ENCODE results near the gene CD109. TPM values are rescaled to one million over a fixed set of nuclear protein-coding genes. Genes with fewer than 3 reads are reported as not detected.

Gene CD109
- total and polyA plus RNA-seq, 2 of the 4 experiments (the other 2 are of a cell fraction): 3.6 to 5.0 TPM

DNA sequence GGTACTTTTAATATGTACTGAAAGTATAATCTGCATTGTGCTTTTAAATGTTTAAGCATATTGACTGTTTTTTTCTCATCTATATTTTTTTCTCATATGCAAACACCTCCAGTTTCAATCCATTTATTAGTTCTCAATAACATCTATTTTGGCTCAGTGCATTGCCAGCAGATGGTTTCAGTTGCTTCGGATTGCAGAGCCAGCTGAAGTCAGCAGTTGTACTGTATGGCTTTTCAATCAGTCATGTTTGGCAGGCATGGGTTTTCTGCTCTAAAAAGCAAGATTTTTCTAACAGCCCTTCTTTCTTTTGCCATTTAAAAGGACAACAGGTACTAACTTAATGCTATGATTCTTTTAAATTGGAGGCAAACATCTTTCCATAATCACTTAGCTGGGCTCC is 121.2 kb downstream of the CD109 start:
- Histone ChIP-seq H4K8ac (ENCODE audit: low read depth in 2 of 2, low read length in 2 of 2) (no peak overlapping the region), H2BK120ac (ENCODE audit: low read depth, low read length) (no peak overlapping the region)
- BruUV-seq (replicated peaks): no TSS peak

More for the DNA sequence above, 121.2 kb downstream of the CD109 start:
- no peak overlapping the region for H2BK5ac ChIP-seq (ENCODE audit: low read depth, low read length, poor library complexity, severe bottlenecking)
- no peak overlapping the region for H3K27ac ChIP-seq (ENCODE audit: insufficient read depth, low read length)
- H4K20me1 ChIP-seq (ENCODE audit: insufficient read depth, low read length): no peaks in the 10 kb centered on the region
- no peak overlapping the region for H2AK9ac ChIP-seq (replicated peaks; ENCODE audit: low read depth, low read length, poor library complexity)
- in situ Hi-C loops (cut with MboI; ENCODE audit: low sequenced_read_pairs) (no loop called here), intact Hi-C loops (cut with micrococcal nuclease) (no loop called here), dilution Hi-C loops (cut with HindIII; ENCODE audit: low sequenced_read_pairs, unreplicated experiment) (no loop called here)
- H3K4me1 ChIP-seq (ENCODE audit: control insufficient read depth, insufficient read depth, low read length): peaks cover 2% of the 10 kb centered on the region
- no peak for DNase-seq
- H3K4me2 ChIP-seq (ENCODE audit: low read depth, low read length): no peak overlapping the region
- no peak overlapping the region for H3K56ac ChIP-seq (ENCODE audit: extremely low read depth, insufficient read depth, low read length)
- POLR2A ChIA-PET (ENCODE audit: unreplicated experiment): no interaction called here
- no peak overlapping the region for H2AK5ac ChIP-seq (ENCODE audit: low read depth, low read length)
- no peak overlapping the region for H3K9ac ChIP-seq (ENCODE audit: low read depth, low read length)
- no peak overlapping the region for H3K23ac ChIP-seq (ENCODE audit: low read depth, low read length)
- H2BK15ac ChIP-seq (ENCODE audit: low read depth, low read length): no peak overlapping the region
- no peaks in the 10 kb centered on the region for H3K79me1 ChIP-seq (ENCODE audit: low read depth in 1 of 2, low read length in 2 of 2)
- peaks cover 2% of the 10 kb centered on the region; the same call in 1 of the 2 replicates for H3K9me1 ChIP-seq (ENCODE audit: insufficient read depth, low read length)
- no peak overlapping the region for H2BK20ac ChIP-seq (ENCODE audit: low read depth, low read length)
- H3K9me3 ChIP-seq (ENCODE audit: control insufficient read depth, insufficient read depth, low read length): no peaks in the 10 kb centered on the region
- H3K14ac ChIP-seq (replicated peaks; ENCODE audit: low read depth, low read length): no peak overlapping the region
- H4K5ac ChIP-seq (ENCODE audit: low read depth, low read length): no peak overlapping the region
- no peak overlapping the region for H3K18ac ChIP-seq (ENCODE audit: low read depth, low read length)
- H3K4ac ChIP-seq (ENCODE audit: low read depth, low read length): no peak overlapping the region
- WGBS, 2 experiments (ENCODE audit: extremely low coverage in 2 of 2, insufficient read length in 1 of 2): no CpG with 5 or more reads among the region's 1 CpG
- no peak for ATAC-seq (ENCODE audit: low read depth)
- TF ChIP-seq, protein P1, sequence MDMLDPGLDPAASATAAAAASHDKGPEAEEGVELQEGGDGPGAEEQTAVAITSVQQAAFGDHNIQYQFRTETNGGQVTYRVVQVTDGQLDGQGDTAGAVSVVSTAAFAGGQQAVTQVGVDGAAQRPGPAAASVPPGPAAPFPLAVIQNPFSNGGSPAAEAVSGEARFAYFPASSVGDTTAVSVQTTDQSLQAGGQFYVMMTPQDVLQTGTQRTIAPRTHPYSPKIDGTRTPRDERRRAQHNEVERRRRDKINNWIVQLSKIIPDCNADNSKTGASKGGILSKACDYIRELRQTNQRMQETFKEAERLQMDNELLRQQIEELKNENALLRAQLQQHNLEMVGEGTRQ (IDR thresholded peaks at IDR 0.05; ENCODE audit: low read depth, low read length): no peak
- no peak for TF ChIP-seq RAD21 (IDR thresholded peaks at IDR 0.05; ENCODE audit: low read length)
- TF ChIP-seq NFE2L2 (IDR thresholded peaks at IDR 0.05; ENCODE audit: low read depth, low read length): no peak
- TF ChIP-seq RCOR1 (IDR thresholded peaks at IDR 0.05; ENCODE audit: insufficient replicate concordance, low read length): no peak
- no peak for TF ChIP-seq MAZ (IDR thresholded peaks at IDR 0.05; ENCODE audit: borderline replicate concordance, low read depth, low read length)
- TF ChIP-seq CEBPB (IDR thresholded peaks at IDR 0.05; ENCODE audit: low read depth, low read length): no peak
- TF ChIP-seq, protein P2, sequence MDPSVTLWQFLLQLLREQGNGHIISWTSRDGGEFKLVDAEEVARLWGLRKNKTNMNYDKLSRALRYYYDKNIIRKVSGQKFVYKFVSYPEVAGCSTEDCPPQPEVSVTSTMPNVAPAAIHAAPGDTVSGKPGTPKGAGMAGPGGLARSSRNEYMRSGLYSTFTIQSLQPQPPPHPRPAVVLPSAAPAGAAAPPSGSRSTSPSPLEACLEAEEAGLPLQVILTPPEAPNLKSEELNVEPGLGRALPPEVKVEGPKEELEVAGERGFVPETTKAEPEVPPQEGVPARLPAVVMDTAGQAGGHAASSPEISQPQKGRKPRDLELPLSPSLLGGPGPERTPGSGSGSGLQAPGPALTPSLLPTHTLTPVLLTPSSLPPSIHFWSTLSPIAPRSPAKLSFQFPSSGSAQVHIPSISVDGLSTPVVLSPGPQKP (IDR thresholded peaks at IDR 0.05; ENCODE audit: borderline replicate concordance, low read depth, low read length): no peak
- TF ChIP-seq FOS (IDR thresholded peaks at IDR 0.05; ENCODE audit: low read depth, low read length): no peak
- TF ChIP-seq BHLHE40 (IDR thresholded peaks at IDR 0.05; ENCODE audit: low read depth, low read length): no peak
- no peak for TF ChIP-seq SMC3 (IDR thresholded peaks at IDR 0.05; ENCODE audit: low read depth, low read length)
- TF ChIP-seq RFX5 (IDR thresholded peaks at IDR 0.05; ENCODE audit: low read depth, low read length): no peak
- no peak for TF ChIP-seq MAFK (IDR thresholded peaks at IDR 0.05; ENCODE audit: low read depth, low read length)
- no peak for TF ChIP-seq MXI1 (IDR thresholded peaks at IDR 0.05; ENCODE audit: borderline replicate concordance, low read depth, low read length)
- no peak for TF ChIP-seq POLR2A (IDR thresholded peaks at IDR 0.05; ENCODE audit: low read depth, low read length)
- H4K91ac ChIP-seq (ENCODE audit: insufficient read depth, low read depth, low read length): no peak overlapping the region
- no peaks in the 10 kb centered on the region for H3K27me3 ChIP-seq (ENCODE audit: control insufficient read depth, insufficient read depth, low read length)
- H3K36me3 ChIP-seq (ENCODE audit: control insufficient read depth, insufficient read depth, low read length): no peaks in the 10 kb centered on the region
- CTCF ChIA-PET: no interaction called here
- H3K4me3 ChIP-seq (ENCODE audit: insufficient read depth, low read depth, low read length): no peak overlapping the region
- H2AFZ ChIP-seq (replicated peaks; ENCODE audit: low read length, poor library complexity): no peak overlapping the region

Data from IMR-90 (cell line).